Neuronal stem cell (in vitro differentiated cells): ENCODE results near the gene GNB3.
"Not testable (repeated sequence)": the region's sequence is repeated elsewhere in the genome, so short reads cannot be mapped to it uniquely, and the experiment has no call there.

Experiments
- DNase-seq: peaks from one replicate; pipeline ENCODE4 v3.0.0-alpha.2; 2013; ENCODE audit warnings: low spot score
- H2AFZ ChIP-seq: one replicate; pipeline ENCODE4 v1.6.1; 2013; ENCODE audit warnings: mild to moderate bottlenecking, low read length, inconsistent platforms
- H2AK5ac ChIP-seq: 2 replicates; pipeline ENCODE4 v1.6.1; 2013; ENCODE audit warnings: low read depth, mild to moderate bottlenecking, inconsistent platforms, low read length, moderate library complexity, mixed read lengths
- H2BK120ac ChIP-seq: 2 replicates; pipeline ENCODE4 v1.6.1; 2013; ENCODE audit warnings: low read depth, mild to moderate bottlenecking, inconsistent platforms, low read length, moderate library complexity, mixed read lengths
- H2BK12ac ChIP-seq: one replicate; pipeline ENCODE4 v1.6.1; 2013; ENCODE audit warnings: low read length, inconsistent platforms
- H2BK15ac ChIP-seq: 2 replicates; pipeline ENCODE4 v1.6.1; 2013; ENCODE audit warnings: mild to moderate bottlenecking, low read length, inconsistent platforms, mixed read lengths
- H2BK5ac ChIP-seq: one replicate; pipeline ENCODE4 v1.6.1; 2013; ENCODE audit warnings: inconsistent platforms, mild to moderate bottlenecking, low read length, moderate library complexity
- H3K14ac ChIP-seq: one replicate; pipeline ENCODE4 v1.6.1; 2013; ENCODE audit warnings: low read length, inconsistent platforms
- H3K18ac ChIP-seq: 2 replicates; pipeline ENCODE4 v1.6.1; 2013; ENCODE audit warnings: low read length, inconsistent platforms
- H3K23ac ChIP-seq: 2 replicates; pipeline ENCODE4 v1.6.1; 2013; ENCODE audit warnings: low read depth, mild to moderate bottlenecking, mixed read lengths, low read length, inconsistent platforms; ENCODE audit not compliant: poor library complexity
- H3K27ac ChIP-seq: replicated peaks from 3 replicates; pipeline ENCODE4 v1.5.1; 2013; ENCODE audit warnings: low read length, inconsistent platforms
- H3K27me3 ChIP-seq, 3 experiments: 2 replicates each; pipeline ENCODE4 v1.6.1; 2013; ENCODE audit warnings: low read length in 3 of 3, mild to moderate bottlenecking in 2 of 3, inconsistent platforms in 1 of 3, low read depth in 1 of 3, mixed read lengths in 1 of 3, moderate library complexity in 1 of 3; ENCODE audit not compliant: control insufficient read depth in 3 of 3, insufficient read depth in 3 of 3
- H3K36me3 ChIP-seq, 2 donors: replicated peaks in 1 of 2; 2 replicates each; pipeline ENCODE4 v1.6.1; 2013; ENCODE audit warnings: low read length in 2 of 2; ENCODE audit not compliant: control insufficient read depth in 2 of 2, insufficient read depth in 2 of 2
- H3K4ac ChIP-seq: 2 replicates; pipeline ENCODE4 v1.6.1; 2013; ENCODE audit warnings: inconsistent platforms, mild to moderate bottlenecking, low read length, moderate library complexity
- H3K4me1 ChIP-seq, 2 donors: 1 replicate in 1 of 2; 2 replicates in 1 of 2; pipeline ENCODE4 v1.6.1; 2013; ENCODE audit warnings: low read length in 2 of 2, low read depth in 1 of 2; ENCODE audit not compliant: control insufficient read depth in 2 of 2, insufficient read depth in 1 of 2
- H3K4me2 ChIP-seq: one replicate; pipeline ENCODE4 v1.6.1; 2013; ENCODE audit warnings: mild to moderate bottlenecking, low read length, inconsistent platforms; ENCODE audit not compliant: insufficient read depth, poor library complexity, severe bottlenecking
- H3K4me3 ChIP-seq, 2 donors: 2 replicates each; pipeline ENCODE4 v1.5.1; 2013; ENCODE audit warnings: low read length in 2 of 2, mild to moderate bottlenecking in 2 of 2, inconsistent platforms in 1 of 2, moderate library complexity in 1 of 2
- H3K79me1 ChIP-seq: one replicate; pipeline ENCODE4 v1.6.1; 2013; ENCODE audit warnings: low read depth, mild to moderate bottlenecking, inconsistent platforms, low read length, moderate library complexity
- H3K9ac ChIP-seq: one replicate; pipeline ENCODE4 v1.6.1; 2013; ENCODE audit warnings: mild to moderate bottlenecking, low read depth, low read length, inconsistent platforms; ENCODE audit not compliant: poor library complexity
- H3K9me3 ChIP-seq, 2 donors: replicated peaks in 1 of 2; 2 replicates each; pipeline versions ENCODE3 to v1.6.1; 2013; ENCODE audit warnings: low read length in 2 of 2, mild to moderate bottlenecking in 2 of 2, inconsistent platforms in 1 of 2, low read depth in 1 of 2, mixed read lengths in 1 of 2, moderate library complexity in 1 of 2; ENCODE audit not compliant: control insufficient read depth in 2 of 2, insufficient read depth in 1 of 2
- H4K8ac ChIP-seq: one replicate; pipeline ENCODE4 v1.6.1; 2013; ENCODE audit warnings: low read depth, mild to moderate bottlenecking, inconsistent platforms, low read length, moderate library complexity
- H4K91ac ChIP-seq: one replicate; pipeline ENCODE4 v1.6.1; 2013; ENCODE audit warnings: low read length, low read depth, mild to moderate bottlenecking, inconsistent platforms; ENCODE audit not compliant: poor library complexity
- WGBS, 2 donors: extraction: QIAGEN DNeasy Blood & Tissue Kit; methylation state at CpG; one replicate each; pipeline ENCODE4 v1.1.7; 2013; ENCODE audit warnings: missing lambda C conversion rate in 2 of 2, mixed read lengths in 1 of 2; ENCODE audit not compliant: insufficient read length in 2 of 2, insufficient replicate concordance in 1 of 2; ENCODE audit errors: extremely low coverage in 2 of 2; 5-methylcytosine and 5-hydroxymethylcytosine counted together

Gene GNB3

DNA sequence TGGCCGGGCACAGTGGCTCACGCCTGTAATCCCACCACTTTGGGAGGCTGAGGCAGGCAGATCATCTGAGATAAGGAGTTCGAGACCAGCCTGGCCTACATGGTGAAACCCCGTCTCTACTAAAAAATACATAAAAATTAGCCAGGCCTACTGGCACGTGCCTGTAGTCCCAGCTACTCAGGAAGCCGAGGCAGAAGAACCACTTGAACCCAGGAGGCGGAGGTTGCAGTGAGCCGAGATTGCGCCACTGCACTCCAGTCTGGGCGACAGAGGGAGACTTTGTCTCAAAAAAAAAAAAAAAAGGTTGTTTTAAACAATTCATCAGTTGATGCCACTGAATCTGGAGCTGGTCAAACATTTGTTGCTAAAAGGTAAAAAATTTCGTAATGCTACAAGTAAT, 39.1 kb downstream of the GNB3 start:
- H3K36me3 ChIP-seq: peaks cover 2 to 24% of the 10 kb centered on the region in 2 donors
- H3K4me3 ChIP-seq, H4K8ac ChIP-seq, H2BK15ac ChIP-seq, H3K4me2 ChIP-seq, H3K4ac ChIP-seq, H2BK12ac ChIP-seq, H3K79me1 ChIP-seq, H3K27me3 ChIP-seq, H2BK5ac ChIP-seq, H2AK5ac ChIP-seq, DNase-seq, H4K91ac ChIP-seq, H3K27ac ChIP-seq, H3K4me1 ChIP-seq, H2AFZ ChIP-seq, H2BK120ac ChIP-seq, H3K9ac ChIP-seq, H3K9me3 ChIP-seq, H3K23ac ChIP-seq, H3K14ac ChIP-seq, H3K18ac ChIP-seq: not testable (repeated sequence)
- no CpG with 5 or more reads among the region's 11 CpGs for WGBS, 2 donors

GRCh38 chr12:6883252-6883651, 42.5 kb downstream of the GNB3 start:
- H2BK5ac ChIP-seq: no peak overlapping the region
- peaks cover 2 to 14% of the 10 kb centered on the region in 2 donors for H3K36me3 ChIP-seq
- H2BK15ac ChIP-seq: no peak overlapping the region
- no CpG with 5 or more reads among the region's 5 CpGs for WGBS, 2 donors
- no peak overlapping the region for H3K9ac ChIP-seq
- no peak overlapping the region for H3K14ac ChIP-seq
- no peak overlapping the region for H3K27ac ChIP-seq
- H2BK120ac ChIP-seq: no peak overlapping the region
- no peaks in the 10 kb centered on the region for H3K79me1 ChIP-seq
- no peak overlapping the region for H3K23ac ChIP-seq
- no peak overlapping the region for H2BK12ac ChIP-seq
- no peak overlapping the region for H3K4ac ChIP-seq
- no peak overlapping the region for H4K91ac ChIP-seq
- H3K4me2 ChIP-seq: no peak overlapping the region
- no peak overlapping the region for H3K18ac ChIP-seq
- no peak overlapping the region for H2AFZ ChIP-seq
- no peak overlapping the region for H4K8ac ChIP-seq
- H3K4me3 ChIP-seq: no peak overlapping the region
- peaks cover 0 to 5% of the 10 kb centered on the region in 2 donors for H3K4me1 ChIP-seq
- H3K9me3 ChIP-seq: no peaks in the 10 kb centered on the region
- DNase-seq: no peak
- H3K27me3 ChIP-seq: no peaks in the 10 kb centered on the region
- no peak overlapping the region for H2AK5ac ChIP-seq

DNA sequence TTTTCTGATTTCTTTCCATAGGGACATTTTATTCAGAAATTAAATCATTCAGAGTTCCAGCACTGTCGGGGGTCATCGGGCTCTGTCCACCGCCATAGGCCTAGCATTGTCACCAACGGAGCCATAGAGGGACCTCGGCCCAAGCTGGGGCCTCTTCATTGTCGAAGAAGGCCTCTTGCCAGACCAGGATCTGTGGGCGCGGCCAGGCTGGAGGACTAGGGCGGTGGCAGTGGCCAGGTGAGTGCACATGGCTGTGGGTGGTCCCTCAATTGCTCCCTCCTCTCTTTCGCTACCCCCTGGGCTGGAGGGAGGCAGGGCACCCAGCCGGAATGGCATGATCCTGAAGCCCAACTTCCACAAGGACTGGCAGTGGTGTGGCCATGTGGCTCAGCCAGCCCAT, 43.0 kb downstream of the GNB3 start:
- no peak overlapping the region for H2BK15ac ChIP-seq
- H3K27ac ChIP-seq: no peak overlapping the region
- DNase-seq: no peak
- WGBS, 2 donors: no CpG with 5 or more reads among the region's 11 CpGs
- no peaks in the 10 kb centered on the region for H3K27me3 ChIP-seq
- no peak overlapping the region for H3K4ac ChIP-seq
- H3K14ac ChIP-seq: peak overlapping the region; percentile 11
- H3K4me1 ChIP-seq: peaks cover 0 to 5% of the 10 kb centered on the region in 2 donors
- H4K8ac ChIP-seq: no peak overlapping the region
- H2BK12ac ChIP-seq: no peak overlapping the region
- H2AFZ ChIP-seq: no peak overlapping the region
- H2AK5ac ChIP-seq: peak overlapping the region; percentile 33
- H2BK5ac ChIP-seq: no peak overlapping the region
- no peak overlapping the region for H3K23ac ChIP-seq
- H3K4me2 ChIP-seq: no peak overlapping the region
- H3K9ac ChIP-seq: no peak overlapping the region
- H3K4me3 ChIP-seq: no peak overlapping the region
- H3K9me3 ChIP-seq: no peaks in the 10 kb centered on the region
- peaks cover 2 to 14% of the 10 kb centered on the region in 2 donors for H3K36me3 ChIP-seq
- no peak overlapping the region for H3K18ac ChIP-seq
- no peak overlapping the region for H4K91ac ChIP-seq
- no peaks in the 10 kb centered on the region for H3K79me1 ChIP-seq
- no peak overlapping the region for H2BK120ac ChIP-seq

GRCh38 chr12:6884539-6884938, 43.8 kb downstream of the GNB3 start:
- no peak for DNase-seq
- Histone ChIP-seq H2AFZ (no peak overlapping the region), H2BK120ac (peak overlapping the region; percentile 48), H2BK12ac (peak overlapping the region; percentile 33), H3K9me3 (no peaks in the 10 kb centered on the region), H2AK5ac (peak overlapping the region; percentile 81), H3K79me1 (no peaks in the 10 kb centered on the region), H4K8ac (no peak overlapping the region), H3K27me3 (no peaks in the 10 kb centered on the region), H3K9ac (no peak overlapping the region), H2BK15ac (no peak overlapping the region), H4K91ac (no peak overlapping the region), H3K4me1 (peaks cover 0 to 5% of the 10 kb centered on the region in 2 donors), H3K4me2 (no peak overlapping the region), H2BK5ac (no peak overlapping the region), H3K36me3 (peaks cover 2 to 14% of the 10 kb centered on the region in 2 donors), H3K4me3 (no peak overlapping the region), H3K23ac (no peak overlapping the region), H3K18ac (peak overlapping the region; percentile 74), H3K4ac (no peak overlapping the region), H3K27ac (peak overlapping the region; percentile 27), H3K14ac (no peak overlapping the region)
- WGBS, 2 donors: no CpG with 5 or more reads among the region's 22 CpGs
